ENCODE measurements around the gene ARHGAP1.

ARHGAP1 gene

DNA sequence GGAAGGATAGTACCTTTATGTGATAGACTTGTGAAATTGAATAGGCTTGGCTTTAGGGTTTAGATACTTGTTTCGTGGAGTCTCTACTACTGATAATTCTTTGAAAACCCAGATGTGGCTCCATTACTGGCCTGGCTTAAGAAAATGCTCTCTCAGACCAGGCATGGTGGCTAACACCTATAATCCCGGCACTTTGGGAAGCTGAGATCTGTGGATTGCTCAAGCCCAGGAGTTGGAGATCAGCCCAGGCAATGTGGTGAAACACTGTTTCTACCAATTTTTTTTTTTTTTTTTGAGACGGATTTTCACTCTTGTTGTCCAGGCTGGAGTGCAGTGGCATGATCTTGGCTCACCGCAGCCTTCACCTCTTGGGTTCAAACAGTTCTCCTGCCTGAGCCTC lies 42.2 kb downstream of the ARHGAP1 start:
- FAIRE-seq (no peak), DNase-seq (ENCODE audit: insufficient read length, low spot score) (no peak)
- TF ChIP-seq SPI1 (IDR thresholded peaks at IDR 0.05; ENCODE audit: low read depth, low read length) (no peak), POLR2AphosphoS5 (IDR thresholded peaks at IDR 0.05; ENCODE audit: low read depth, low read length) (no peak), POU2F2 (IDR thresholded peaks at IDR 0.05; ENCODE audit: low read depth, low read length) (no peak), TAF1 (IDR thresholded peaks at IDR 0.05; ENCODE audit: low read depth, low read length) (no peak), PAX5 (IDR thresholded peaks at IDR 0.05; ENCODE audit: insufficient read depth, low read length, severe bottlenecking) (no peak), POLR2A (IDR thresholded peaks at IDR 0.05; ENCODE audit: low read depth, low read length) (no peak)

DNA sequence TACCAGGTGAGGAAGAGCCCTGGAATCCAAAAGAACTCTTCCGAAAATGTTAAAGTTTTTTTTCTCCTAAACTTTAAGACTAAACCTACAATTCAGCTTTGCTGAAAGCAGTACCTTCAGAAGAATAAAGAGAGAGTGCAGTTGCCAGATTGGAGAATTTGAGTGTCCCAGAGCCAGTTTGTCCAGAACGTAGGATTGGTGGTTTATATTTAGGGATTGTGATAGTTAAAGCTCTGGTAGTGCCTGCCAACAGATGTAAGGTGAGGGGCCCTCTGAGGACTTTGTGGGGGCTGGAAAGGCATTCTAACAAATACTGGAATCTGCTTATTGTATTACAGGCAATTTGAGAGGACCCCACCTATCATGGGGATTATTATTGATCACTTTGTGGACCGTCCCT lies 43.2 kb downstream of the ARHGAP1 start:
- DNase-seq (ENCODE audit: insufficient read length, low spot score): no peak
- FAIRE-seq: no peak
- TF ChIP-seq POLR2AphosphoS5 (IDR thresholded peaks at IDR 0.05; ENCODE audit: low read depth, low read length) (no peak), PAX5 (IDR thresholded peaks at IDR 0.05; ENCODE audit: insufficient read depth, low read length, severe bottlenecking) (no peak), POU2F2 (IDR thresholded peaks at IDR 0.05; ENCODE audit: low read depth, low read length) (no peak), SPI1 (IDR thresholded peaks at IDR 0.05; ENCODE audit: low read depth, low read length) (no peak), POLR2A (IDR thresholded peaks at IDR 0.05; ENCODE audit: low read depth, low read length) (no peak), TAF1 (IDR thresholded peaks at IDR 0.05; ENCODE audit: low read depth, low read length) (no peak)

DNA sequence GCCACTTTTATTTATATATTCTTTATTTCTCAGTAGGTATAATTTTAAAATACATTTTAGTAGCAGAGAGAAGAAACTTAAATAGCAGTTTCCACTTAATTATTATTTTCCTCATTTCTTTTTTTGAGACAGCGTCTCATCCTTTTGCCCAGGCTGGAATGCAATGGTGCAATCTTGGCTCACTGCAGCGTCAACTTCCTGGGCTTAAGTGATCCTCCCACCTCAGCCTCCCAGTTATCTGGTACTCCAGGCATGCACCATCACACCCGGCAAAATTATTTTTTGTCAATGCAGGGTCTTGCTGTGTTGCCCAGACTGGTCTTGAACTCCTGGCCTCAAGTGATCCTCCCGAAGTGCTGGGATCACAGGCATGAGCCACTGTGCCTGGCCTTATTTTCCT lies 44.8 kb downstream of the ARHGAP1 start:
- DNase-seq (ENCODE audit: insufficient read length, low spot score): no peak
- no peak for FAIRE-seq
- TF ChIP-seq PAX5 (IDR thresholded peaks at IDR 0.05; ENCODE audit: insufficient read depth, low read length, severe bottlenecking) (no peak), POU2F2 (IDR thresholded peaks at IDR 0.05; ENCODE audit: low read depth, low read length) (no peak), SPI1 (IDR thresholded peaks at IDR 0.05; ENCODE audit: low read depth, low read length) (no peak), POLR2AphosphoS5 (IDR thresholded peaks at IDR 0.05; ENCODE audit: low read depth, low read length) (no peak), TAF1 (IDR thresholded peaks at IDR 0.05; ENCODE audit: low read depth, low read length) (no peak), POLR2A (IDR thresholded peaks at IDR 0.05; ENCODE audit: low read depth, low read length) (no peak)

DNA sequence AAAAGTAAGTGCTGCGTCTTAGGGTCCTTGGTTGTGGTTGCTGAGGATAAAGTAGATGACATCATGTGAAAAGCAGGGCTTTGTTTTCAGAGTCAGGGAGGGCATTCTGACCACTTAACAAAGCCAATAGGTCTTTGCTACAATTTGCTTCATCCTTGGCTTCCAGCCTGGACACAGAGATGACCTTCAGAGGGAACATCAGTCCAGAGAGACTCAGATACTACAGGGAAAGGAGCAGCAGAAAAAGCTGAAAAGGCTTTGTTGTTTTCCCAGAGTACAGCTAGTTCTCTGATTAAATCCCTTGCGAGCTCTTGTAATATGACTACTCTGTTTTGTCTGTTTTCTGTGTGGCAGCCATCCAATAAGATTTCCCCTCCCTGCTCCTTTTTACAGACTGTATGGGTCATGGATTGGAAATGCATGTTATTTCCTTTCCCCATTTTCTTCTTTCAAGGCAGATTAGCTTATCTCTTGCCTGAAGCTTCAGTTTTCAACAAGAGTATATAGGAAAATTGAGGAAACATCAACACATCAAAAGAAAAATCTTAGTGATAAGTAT lies 51.2 kb downstream of the ARHGAP1 start:
- TF ChIP-seq POLR2AphosphoS5 (IDR thresholded peaks at IDR 0.05; ENCODE audit: low read depth, low read length) (no peak), POU2F2 (IDR thresholded peaks at IDR 0.05; ENCODE audit: low read depth, low read length) (no peak), SPI1 (IDR thresholded peaks at IDR 0.05; ENCODE audit: low read depth, low read length) (no peak), TAF1 (IDR thresholded peaks at IDR 0.05; ENCODE audit: low read depth, low read length) (no peak), POLR2A (IDR thresholded peaks at IDR 0.05; ENCODE audit: low read depth, low read length) (no peak), PAX5 (IDR thresholded peaks at IDR 0.05; ENCODE audit: insufficient read depth, low read length, severe bottlenecking) (no peak)
- DNase-seq (ENCODE audit: insufficient read length, low spot score) (no peak), FAIRE-seq (no peak)

DNA sequence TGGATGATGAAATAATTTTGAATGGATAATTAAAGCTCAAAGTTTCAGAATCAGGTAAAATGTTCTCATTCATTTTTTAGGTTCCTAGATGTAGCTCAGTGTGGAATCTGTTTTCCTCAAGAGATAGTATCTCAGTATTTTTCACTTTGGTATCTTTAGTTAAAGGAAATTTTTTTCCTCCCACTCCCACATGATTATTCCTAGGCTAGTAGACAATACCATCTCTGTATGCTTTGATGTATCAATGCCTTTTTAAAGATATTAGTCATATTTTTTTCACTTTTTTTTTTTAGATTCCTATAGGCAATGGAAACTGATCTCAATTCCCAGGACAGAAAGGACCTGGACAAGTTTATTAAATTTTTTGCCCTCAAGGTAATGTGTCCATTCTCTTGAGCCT lies 56.4 kb downstream of the ARHGAP1 start:
- FAIRE-seq (no peak), DNase-seq (ENCODE audit: insufficient read length, low spot score) (no peak)
- TF ChIP-seq SPI1 (IDR thresholded peaks at IDR 0.05; ENCODE audit: low read depth, low read length): no peak
- no peak for TF ChIP-seq POU2F2 (IDR thresholded peaks at IDR 0.05; ENCODE audit: low read depth, low read length)
- TF ChIP-seq TAF1 (IDR thresholded peaks at IDR 0.05; ENCODE audit: low read depth, low read length): no peak
- no peak for TF ChIP-seq POLR2AphosphoS5 (IDR thresholded peaks at IDR 0.05; ENCODE audit: low read depth, low read length)
- TF ChIP-seq POLR2A (IDR thresholded peaks at IDR 0.05; ENCODE audit: low read depth, low read length): no peak
- no peak for TF ChIP-seq PAX5 (IDR thresholded peaks at IDR 0.05; ENCODE audit: insufficient read depth, low read length, severe bottlenecking)

DNA sequence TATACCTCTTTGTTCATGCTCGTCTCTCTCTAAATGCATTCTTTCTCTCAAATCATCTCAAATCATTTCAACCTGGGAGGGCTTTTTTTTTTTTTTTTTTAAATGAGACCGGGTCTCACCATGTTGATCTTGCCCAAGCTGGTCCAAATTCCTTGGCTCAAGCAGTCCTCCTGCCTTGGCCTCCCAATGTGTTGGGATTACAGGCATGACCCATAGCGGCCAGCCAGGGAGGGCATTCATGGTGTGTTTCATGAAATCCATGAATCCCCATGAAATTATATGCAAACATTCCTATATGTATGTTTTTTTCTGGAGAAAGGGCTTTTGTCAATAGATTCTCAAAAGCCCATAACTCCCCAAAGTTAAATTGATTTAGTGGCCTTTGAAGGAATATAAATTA lies 56.9 kb downstream of the ARHGAP1 start:
- FAIRE-seq (no peak), DNase-seq (ENCODE audit: insufficient read length, low spot score) (no peak)
- TF ChIP-seq TAF1 (IDR thresholded peaks at IDR 0.05; ENCODE audit: low read depth, low read length) (no peak), POLR2A (IDR thresholded peaks at IDR 0.05; ENCODE audit: low read depth, low read length) (no peak), POLR2AphosphoS5 (IDR thresholded peaks at IDR 0.05; ENCODE audit: low read depth, low read length) (no peak), PAX5 (IDR thresholded peaks at IDR 0.05; ENCODE audit: insufficient read depth, low read length, severe bottlenecking) (no peak), POU2F2 (IDR thresholded peaks at IDR 0.05; ENCODE audit: low read depth, low read length) (no peak), SPI1 (IDR thresholded peaks at IDR 0.05; ENCODE audit: low read depth, low read length) (no peak)

DNA sequence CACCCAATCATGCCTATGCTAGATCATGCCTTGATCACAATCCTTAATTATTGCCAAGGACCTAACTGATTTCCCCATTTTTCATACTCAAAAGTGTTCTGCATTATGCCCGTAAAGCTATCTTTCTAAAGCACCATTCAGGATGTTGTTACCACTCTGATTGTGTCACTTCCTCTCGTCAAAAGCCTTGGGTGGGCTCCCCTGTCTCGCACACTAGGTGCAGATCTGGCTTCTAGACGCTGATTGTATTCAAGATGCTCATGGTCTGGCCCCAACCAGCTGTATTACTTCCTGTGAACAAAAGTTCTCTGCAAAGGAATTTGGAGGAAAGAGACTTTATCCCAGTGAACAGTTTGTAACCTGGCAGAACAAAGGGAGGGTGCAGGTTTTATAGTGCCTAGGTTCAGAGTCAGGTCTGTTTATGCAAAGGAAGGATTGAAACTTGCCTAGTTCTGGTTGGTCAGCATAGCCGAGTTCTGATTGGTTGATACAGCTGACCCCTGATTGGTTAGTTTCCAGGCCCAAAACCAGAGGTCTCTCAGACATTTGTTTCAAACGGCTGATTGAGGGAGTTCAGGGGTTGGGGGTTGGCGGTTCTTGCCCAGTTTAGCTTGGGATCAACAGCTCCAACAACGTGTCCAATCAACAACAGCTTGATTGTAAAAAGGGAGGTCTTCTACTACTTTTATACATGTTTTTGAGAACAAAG lies 57.6 kb downstream of the ARHGAP1 start:
- FAIRE-seq (no peak), DNase-seq (ENCODE audit: insufficient read length, low spot score) (no peak)
- TF ChIP-seq SPI1 (IDR thresholded peaks at IDR 0.05; ENCODE audit: low read depth, low read length): no peak
- no peak for TF ChIP-seq PAX5 (IDR thresholded peaks at IDR 0.05; ENCODE audit: insufficient read depth, low read length, severe bottlenecking)
- no peak for TF ChIP-seq POLR2AphosphoS5 (IDR thresholded peaks at IDR 0.05; ENCODE audit: low read depth, low read length)
- no peak for TF ChIP-seq POLR2A (IDR thresholded peaks at IDR 0.05; ENCODE audit: low read depth, low read length)
- no peak for TF ChIP-seq POU2F2 (IDR thresholded peaks at IDR 0.05; ENCODE audit: low read depth, low read length)
- TF ChIP-seq TAF1 (IDR thresholded peaks at IDR 0.05; ENCODE audit: low read depth, low read length): no peak

DNA sequence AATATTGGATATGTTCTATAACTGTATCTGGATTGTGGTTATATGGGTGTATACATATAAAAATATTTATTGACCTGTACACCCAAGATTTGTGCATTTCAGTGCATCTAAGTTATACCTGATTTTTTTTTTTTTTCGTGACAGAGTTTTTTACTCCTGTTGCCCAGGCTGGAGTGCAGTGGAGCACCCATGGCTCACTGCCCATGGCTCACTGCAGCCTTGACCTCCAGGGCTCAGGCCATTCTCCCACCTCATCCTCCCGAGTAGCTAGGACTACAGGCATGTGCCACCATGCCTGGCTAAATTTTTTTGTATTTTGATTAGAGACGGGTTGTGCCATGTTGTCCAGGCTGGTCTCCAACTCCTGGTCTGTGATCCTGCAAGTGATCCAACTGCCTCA lies 58.8 kb downstream of the ARHGAP1 start:
- no peak for TF ChIP-seq POU2F2 (IDR thresholded peaks at IDR 0.05; ENCODE audit: low read depth, low read length)
- TF ChIP-seq TAF1 (IDR thresholded peaks at IDR 0.05; ENCODE audit: low read depth, low read length): no peak
- TF ChIP-seq PAX5 (IDR thresholded peaks at IDR 0.05; ENCODE audit: insufficient read depth, low read length, severe bottlenecking): no peak
- TF ChIP-seq POLR2AphosphoS5 (IDR thresholded peaks at IDR 0.05; ENCODE audit: low read depth, low read length): no peak
- TF ChIP-seq POLR2A (IDR thresholded peaks at IDR 0.05; ENCODE audit: low read depth, low read length): no peak
- TF ChIP-seq SPI1 (IDR thresholded peaks at IDR 0.05; ENCODE audit: low read depth, low read length): no peak
- FAIRE-seq (no peak), DNase-seq (ENCODE audit: insufficient read length, low spot score) (no peak)

DNA sequence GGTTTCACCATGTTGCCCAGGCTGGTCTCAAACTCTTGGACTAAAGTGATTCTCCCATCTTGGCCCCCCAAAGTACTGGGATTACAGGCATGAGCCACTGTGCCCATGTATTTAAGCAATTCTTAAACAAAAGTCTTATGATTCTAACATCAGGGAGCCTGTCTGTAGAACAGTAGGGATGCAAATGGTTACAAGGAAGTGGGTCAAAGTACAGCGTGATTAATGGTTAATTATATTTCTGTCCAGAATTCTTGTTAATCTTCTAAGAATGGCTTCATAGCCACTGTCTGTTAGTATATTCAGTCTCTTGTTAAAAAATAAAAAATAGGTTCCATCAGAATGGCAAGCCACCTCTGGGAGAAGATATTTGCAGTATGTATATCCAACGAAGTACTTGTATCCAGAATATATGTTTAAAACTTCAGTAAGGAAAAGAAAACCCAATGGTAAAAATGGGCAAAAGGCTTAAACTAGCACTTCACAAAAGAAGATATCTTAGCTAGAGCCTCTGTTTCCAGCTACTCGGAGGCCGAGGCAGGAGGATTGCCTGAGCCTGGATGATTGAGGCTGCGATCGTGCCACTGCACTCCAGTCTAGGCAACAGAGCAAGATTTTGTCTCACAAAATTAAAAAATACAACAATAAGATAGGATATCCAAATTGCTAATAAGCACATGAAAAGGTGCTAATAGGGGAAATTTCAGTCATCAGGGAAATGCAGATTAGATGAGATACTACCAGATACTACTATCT lies 60.2 kb downstream of the ARHGAP1 start:
- TF ChIP-seq SPI1 (IDR thresholded peaks at IDR 0.05; ENCODE audit: low read depth, low read length): no peak
- no peak for FAIRE-seq
- DNase-seq (ENCODE audit: insufficient read length, low spot score): no peak

All from GM12891 (cell line).